Smooth muscle cell (in vitro differentiated cells): Measurements from ENCODE around the gene STARD10. TPM values are rescaled to one million over a fixed set of nuclear protein-coding genes. Genes with fewer than 3 reads are reported as not detected.

Experiments used
- DNase-seq: peaks from one replicate; lab custom pipeline; 2025; ENCODE audit not compliant: unreplicated experiment; lab: John Stamatoyannopoulos, UW
- H2AFZ ChIP-seq: fragments of 200-600 bp; sonication (generic); 2 replicates; pipeline ENCODE4 v1.6.0; 2016; ENCODE audit warnings: antibody characterized with exemption, low read depth, mild to moderate bottlenecking
- H3F3A ChIP-seq: fragments of 200-600 bp; sonication (generic); 2 replicates; pipeline ENCODE4 v1.6.0; 2017; ENCODE audit warnings: antibody characterized with exemption, low read depth
- H3K27ac ChIP-seq: fragments of 200-600 bp; sonication (generic); 2 replicates; pipeline ENCODE4 v1.5.1; 2016; ENCODE audit warnings: low read depth, mild to moderate bottlenecking
- H3K27me3 ChIP-seq: fragments of 200-600 bp; sonication (generic); 2 replicates; pipeline ENCODE4 v1.6.1; 2016; ENCODE audit warnings: low read depth, mild to moderate bottlenecking
- H3K36me3 ChIP-seq: fragments of 200-600 bp; sonication (generic); 2 replicates; pipeline ENCODE4 v1.5.1; 2016; ENCODE audit warnings: low read depth
- H3K4me1 ChIP-seq: fragments of 200-600 bp; sonication (generic); 2 replicates; pipeline ENCODE4 v1.5.1; 2016; ENCODE audit warnings: low read depth
- H3K4me2 ChIP-seq: fragments of 200-600 bp; sonication (generic); 2 replicates; pipeline ENCODE4 v1.6.0; 2016; ENCODE audit warnings: mild to moderate bottlenecking
- H3K4me3 ChIP-seq: fragments of 200-600 bp; sonication (generic); 2 replicates; pipeline ENCODE4 v1.5.1; 2016; ENCODE audit warnings: mild to moderate bottlenecking
- H3K79me2 ChIP-seq: fragments of 200-600 bp; sonication (generic); 2 replicates; pipeline ENCODE4 v1.6.0; 2016; ENCODE audit warnings: low read depth, mild to moderate bottlenecking
- H3K9ac ChIP-seq: fragments of 200-600 bp; sonication (generic); 2 replicates; pipeline ENCODE4 v1.6.0; 2016; ENCODE audit warnings: low read depth
- H3K9me3 ChIP-seq: fragments of 200-600 bp; sonication (generic); replicated peaks from 2 replicates; pipeline ENCODE4 v1.5.1; 2016; ENCODE audit warnings: low read depth
- H4K20me1 ChIP-seq: fragments of 200-600 bp; sonication (generic); 2 replicates; pipeline ENCODE4 v1.6.0; 2016; ENCODE audit warnings: low read depth
- CTCF ChIP-seq: fragments of 200-600 bp; sonication (generic); IDR thresholded peaks from 2 replicates; pipeline ENCODE4 v1.5.1; 2017; ENCODE audit warnings: borderline replicate concordance, mild to moderate bottlenecking, antibody characterized with exemption; ENCODE audit not compliant: insufficient read depth, poor library complexity, severe bottlenecking
- WGBS: methylation state at CpG from one replicate; pipeline ENCODE4 v1.1.7; 2016; ENCODE audit warnings: low lambda C conversion rate; 5-methylcytosine and 5-hydroxymethylcytosine counted together
- polyA plus RNA-seq: library from polyadenylated mRNA; unstranded; fragments of >200 nt; fragmentation: Nextera tagmentation; extraction: Ambion mirVana; gene quantifications from 2 replicates; pipeline ENCODE4 v1.2.1, GENCODE V29; 2016
- total RNA-seq: library from RNA; depleted of rRNA; stranded (reverse); fragments of >200 nt; gene quantifications from 2 replicates; pipeline ENCODE4 v1.2.3, GENCODE V29; 2014

The STARD10 gene
- total and polyA plus RNA-seq, 2 experiments from 2014 or later = 87.7 to 130 TPM

DNA sequence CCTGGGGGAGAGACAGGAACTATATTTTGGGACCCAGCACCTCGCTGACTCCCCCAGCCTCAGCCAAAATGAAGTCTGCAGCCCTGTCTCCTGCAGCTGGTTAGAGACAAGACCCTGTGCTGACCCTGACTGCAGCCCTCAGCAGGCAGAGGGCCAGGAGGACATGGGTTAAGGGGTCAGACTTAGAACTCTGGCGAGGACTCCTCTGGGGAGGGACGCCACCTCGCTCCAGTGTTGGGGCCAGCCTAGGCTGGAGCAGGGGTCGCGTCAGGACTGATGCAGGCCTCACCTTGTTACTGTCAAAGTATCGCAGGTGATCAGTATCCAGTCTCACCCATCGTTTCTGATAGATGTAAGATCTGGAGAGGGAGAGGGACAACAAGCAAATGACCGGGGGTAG, 82.7 kb downstream of the STARD10 start:
- Histone ChIP-seq H3F3A (no peaks in the 10 kb centered on the region), H3K4me2 (no peak overlapping the region), H3K27ac (no peak overlapping the region), H2AFZ (no peak overlapping the region), H3K79me2 (peaks cover 17% of the 10 kb centered on the region), H3K9me3 (no peaks in the 10 kb centered on the region), H3K9ac (no peak overlapping the region), H4K20me1 (peaks cover 72% of the 10 kb centered on the region), H3K4me1 (peaks cover 15% of the 10 kb centered on the region), H3K27me3 (no peaks in the 10 kb centered on the region), H3K36me3 (no peaks in the 10 kb centered on the region), H3K4me3 (no peak overlapping the region)
- 99% methylated on average over 9 of the region's 9 CpGs for WGBS
- DNase-seq = no peak
- no peak for TF ChIP-seq CTCF

DNA sequence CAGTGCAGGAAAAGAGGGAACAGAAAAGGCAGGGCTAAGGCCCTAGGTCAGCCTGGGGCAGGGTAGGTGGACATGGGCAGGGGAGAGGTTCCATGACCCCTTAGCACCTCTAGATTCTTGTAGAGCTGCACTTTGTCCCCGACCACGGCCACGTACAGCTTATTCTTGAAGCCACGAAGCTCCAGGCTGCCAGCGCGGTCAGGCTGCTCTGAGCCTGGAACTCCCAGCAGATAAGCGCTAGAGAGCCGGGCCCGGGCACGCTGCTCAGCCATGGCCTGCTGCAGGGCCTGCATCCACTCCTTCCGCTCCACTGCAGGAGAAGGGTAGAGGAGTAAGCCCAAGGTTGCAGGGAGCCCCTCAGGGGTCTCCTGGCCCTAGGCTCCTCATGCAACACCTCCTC, 83.6 kb downstream of the STARD10 start:
- DNase-seq = no peak
- no peak for TF ChIP-seq CTCF
- Histone ChIP-seq H4K20me1 (peaks cover 64% of the 10 kb centered on the region), H3K9ac (no peak overlapping the region), H3K4me2 (no peak overlapping the region), H3K27me3 (no peaks in the 10 kb centered on the region), H3K9me3 (no peaks in the 10 kb centered on the region), H2AFZ (no peak overlapping the region), H3K4me3 (no peak overlapping the region), H3K4me1 (peaks cover 20% of the 10 kb centered on the region), H3K36me3 (no peaks in the 10 kb centered on the region), H3F3A (no peaks in the 10 kb centered on the region), H3K79me2 (peaks cover 12% of the 10 kb centered on the region), H3K27ac (no peak overlapping the region)
- WGBS = 97% methylated on average over 11 of the region's 11 CpGs

- Histone ChIP-seq H2AFZ (no peak overlapping the region), H3K9me3 (no peaks in the 10 kb centered on the region), H3K4me1 (peaks cover 24% of the 10 kb centered on the region), H3K36me3 (no peaks in the 10 kb centered on the region), H3F3A (no peaks in the 10 kb centered on the region), H3K4me2 (no peak overlapping the region), H3K27ac (no peak overlapping the region), H4K20me1 (peaks cover 64% of the 10 kb centered on the region), H3K4me3 (no peak overlapping the region), H3K79me2 (peaks cover 9% of the 10 kb centered on the region), H3K27me3 (no peaks in the 10 kb centered on the region), H3K9ac (no peak overlapping the region)
- DNase-seq = no peak
- WGBS = 97% methylated on average over 20 of the region's 20 CpGs
- no peak for TF ChIP-seq CTCF
These were observed 84.2 kb downstream of the STARD10 start for GRCh38 chr11:72709478-72710238.

DNA sequence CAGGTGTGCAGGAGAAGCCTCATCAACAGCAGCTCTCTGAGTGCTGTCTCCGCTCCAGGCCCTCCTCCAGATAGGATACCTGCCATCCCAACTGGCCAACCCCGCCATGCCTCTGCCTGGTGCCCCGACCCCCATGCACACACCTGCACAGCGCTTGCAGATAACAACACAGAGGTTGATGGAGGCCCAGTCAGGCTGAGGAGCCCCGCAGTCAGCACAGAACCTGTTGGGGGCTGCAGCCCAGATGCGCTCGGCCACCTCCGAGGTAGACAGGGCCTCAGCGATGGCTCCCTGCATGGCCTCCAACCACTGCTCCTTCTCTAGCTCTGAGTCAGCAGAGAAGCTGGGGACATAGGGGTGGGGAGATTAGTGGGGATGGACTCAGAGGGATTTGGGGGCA, 86.8 kb downstream of the STARD10 start:
- Histone ChIP-seq H3K79me2 (no peaks in the 10 kb centered on the region), H3K27ac (no peak overlapping the region), H3K36me3 (no peaks in the 10 kb centered on the region), H4K20me1 (peaks cover 56% of the 10 kb centered on the region), H3K4me2 (no peak overlapping the region), H3K4me3 (no peak overlapping the region), H3F3A (no peaks in the 10 kb centered on the region), H3K27me3 (no peaks in the 10 kb centered on the region), H3K9ac (no peak overlapping the region), H2AFZ (no peak overlapping the region), H3K4me1 (peaks cover 30% of the 10 kb centered on the region), H3K9me3 (no peaks in the 10 kb centered on the region)
- 98% methylated on average over 9 of the region's 9 CpGs for WGBS
- DNase-seq = no peak
- no peak for TF ChIP-seq CTCF
